Measurements from ENCODE around the gene GLT8D1. TPM values are rescaled to one million over a fixed set of nuclear protein-coding genes. Genes with fewer than 3 reads are reported as not detected.

The GLT8D1 gene
- total RNA-seq, 2 donors from 2014 or later = 68.1 to 71.3 TPM

DNA sequence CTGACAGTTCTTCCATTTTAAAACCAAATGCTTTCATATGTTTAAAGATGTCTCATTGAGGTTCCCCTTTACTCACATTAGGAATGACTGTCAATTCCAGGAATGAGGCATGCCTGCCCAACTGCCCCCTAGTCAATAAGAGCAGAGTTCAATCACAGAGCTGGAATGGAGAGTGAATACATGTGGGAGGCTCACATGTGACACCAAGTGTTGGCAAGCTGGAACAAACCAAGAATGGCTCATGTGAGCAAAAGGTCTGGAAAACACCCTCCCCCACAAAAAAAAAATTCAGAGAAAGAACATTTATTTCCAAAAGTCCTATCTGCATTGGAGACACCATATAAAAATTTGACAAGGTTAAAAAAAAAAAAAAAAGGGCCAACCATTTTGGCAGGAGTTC, 23.6 kb downstream of the GLT8D1 start:
- intact Hi-C loops (cut with DNase I) = loop anchor here (10.0 kb wide), 2 partner anchors 147 to 207 kb away; partner anchors contain the start of genes NT5DC2 and UQCC5
- TF ChIP-seq POLR2AphosphoS5 (IDR thresholded peaks at IDR 0.05) (no peak), POLR2A (IDR thresholded peaks at IDR 0.05) (no peak)
- TF ChIP-seq, protein P1, sequence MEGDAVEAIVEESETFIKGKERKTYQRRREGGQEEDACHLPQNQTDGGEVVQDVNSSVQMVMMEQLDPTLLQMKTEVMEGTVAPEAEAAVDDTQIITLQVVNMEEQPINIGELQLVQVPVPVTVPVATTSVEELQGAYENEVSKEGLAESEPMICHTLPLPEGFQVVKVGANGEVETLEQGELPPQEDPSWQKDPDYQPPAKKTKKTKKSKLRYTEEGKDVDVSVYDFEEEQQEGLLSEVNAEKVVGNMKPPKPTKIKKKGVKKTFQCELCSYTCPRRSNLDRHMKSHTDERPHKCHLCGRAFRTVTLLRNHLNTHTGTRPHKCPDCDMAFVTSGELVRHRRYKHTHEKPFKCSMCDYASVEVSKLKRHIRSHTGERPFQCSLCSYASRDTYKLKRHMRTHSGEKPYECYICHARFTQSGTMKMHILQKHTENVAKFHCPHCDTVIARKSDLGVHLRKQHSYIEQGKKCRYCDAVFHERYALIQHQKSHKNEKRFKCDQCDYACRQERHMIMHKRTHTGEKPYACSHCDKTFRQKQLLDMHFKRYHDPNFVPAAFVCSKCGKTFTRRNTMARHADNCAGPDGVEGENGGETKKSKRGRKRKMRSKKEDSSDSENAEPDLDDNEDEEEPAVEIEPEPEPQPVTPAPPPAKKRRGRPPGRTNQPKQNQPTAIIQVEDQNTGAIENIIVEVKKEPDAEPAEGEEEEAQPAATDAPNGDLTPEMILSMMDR (IDR thresholded peaks at IDR 0.05) = no peak

DNA sequence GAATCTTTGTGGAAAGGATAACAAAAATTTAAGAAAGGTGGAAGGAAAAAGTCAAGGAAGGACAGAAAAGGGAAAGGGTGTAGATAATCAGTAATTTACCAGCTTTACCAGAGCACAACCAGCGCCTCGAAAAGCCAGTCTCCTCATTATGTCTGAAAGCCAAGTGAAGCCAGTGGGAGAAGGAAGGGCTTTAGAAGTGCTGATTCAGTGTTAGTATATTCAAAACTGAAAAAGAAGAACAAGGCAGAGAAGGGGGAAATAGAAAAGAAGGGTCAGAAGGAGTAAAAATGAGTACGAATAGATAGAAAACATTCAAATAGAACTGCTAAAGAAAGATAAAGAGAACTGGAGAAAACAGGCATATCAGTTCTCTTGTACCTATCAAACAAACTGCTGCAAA, 24.0 kb downstream of the GLT8D1 start:
- H3K4me3 ChIP-seq = no peak overlapping the region
- H3K36me3 ChIP-seq = peaks cover 0 to 6% of the 10 kb centered on the region in 2 donors
- TF ChIP-seq POLR2A (IDR thresholded peaks at IDR 0.05) = no peak
- TF ChIP-seq, protein P1 (IDR thresholded peaks at IDR 0.05) = no peak
- no peak for TF ChIP-seq POLR2AphosphoS5 (IDR thresholded peaks at IDR 0.05)
- no peaks in the 10 kb centered on the region for H3K9me3 ChIP-seq
- no peaks in the 10 kb centered on the region for H3K4me1 ChIP-seq (replicated peaks)
- DNase-seq (ENCODE audit: low spot score) = no peak
- WGBS = 89% methylated on average over 3 of the region's 3 CpGs
- intact Hi-C loops (cut with DNase I) = loop anchor here (10.0 kb wide), 2 partner anchors 147 to 207 kb away; partner anchors contain the start of genes NT5DC2 and UQCC5
- H3K27me3 ChIP-seq (replicated peaks; ENCODE audit: insufficient read depth) = no peaks in the 10 kb centered on the region
- H3K27ac ChIP-seq = no peak overlapping the region

More for the DNA sequence above, 23.6 kb downstream of the GLT8D1 start:
- H3K4me3 ChIP-seq = no peak overlapping the region
- H3K27me3 ChIP-seq (replicated peaks; ENCODE audit: insufficient read depth) = no peaks in the 10 kb centered on the region
- no peak overlapping the region for H3K27ac ChIP-seq
- H3K36me3 ChIP-seq = peaks cover 0 to 6% of the 10 kb centered on the region in 2 donors
- no peak for DNase-seq (ENCODE audit: low spot score)
- H3K4me1 ChIP-seq (replicated peaks) = no peaks in the 10 kb centered on the region
- H3K9me3 ChIP-seq = no peaks in the 10 kb centered on the region

DNA sequence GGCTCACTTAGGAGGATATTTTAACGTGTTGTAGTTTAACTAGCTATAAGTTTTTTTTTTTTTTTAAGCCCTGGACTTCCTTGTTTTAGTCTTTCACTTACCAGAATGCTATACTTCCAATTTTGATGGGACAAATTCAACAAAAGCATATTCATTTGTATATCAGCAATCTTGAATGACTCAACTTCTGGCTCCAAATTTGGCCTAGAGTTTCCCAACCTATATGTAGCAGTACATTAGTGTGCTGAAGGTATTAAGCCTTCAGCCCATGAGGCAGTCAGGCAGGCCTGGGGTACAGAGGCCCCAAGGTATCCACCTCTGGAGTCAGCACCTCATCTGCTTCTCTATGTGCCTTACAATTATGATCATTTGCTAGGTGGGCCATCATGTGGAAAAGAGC, 25.8 kb downstream of the GLT8D1 start:
- no peak for DNase-seq (ENCODE audit: low spot score)
- Histone ChIP-seq H3K4me3 (no peak overlapping the region), H3K9me3 (no peaks in the 10 kb centered on the region), H3K27me3 (replicated peaks; ENCODE audit: insufficient read depth) (no peaks in the 10 kb centered on the region), H3K36me3 (peaks cover 2 to 6% of the 10 kb centered on the region in 2 donors), H3K4me1 (replicated peaks) (no peaks in the 10 kb centered on the region), H3K27ac (no peak overlapping the region)
- WGBS = 55% methylated on average over 1 of the region's 1 CpG
- TF ChIP-seq, protein P1 (IDR thresholded peaks at IDR 0.05) = no peak
- no peak for TF ChIP-seq POLR2A (IDR thresholded peaks at IDR 0.05)
- TF ChIP-seq POLR2AphosphoS5 (IDR thresholded peaks at IDR 0.05) = no peak
- intact Hi-C loops (cut with DNase I) = loop anchor here (10.0 kb wide), 2 partner anchors 145 to 205 kb away; partner anchors contain the start of genes NT5DC2 and UQCC5

DNA sequence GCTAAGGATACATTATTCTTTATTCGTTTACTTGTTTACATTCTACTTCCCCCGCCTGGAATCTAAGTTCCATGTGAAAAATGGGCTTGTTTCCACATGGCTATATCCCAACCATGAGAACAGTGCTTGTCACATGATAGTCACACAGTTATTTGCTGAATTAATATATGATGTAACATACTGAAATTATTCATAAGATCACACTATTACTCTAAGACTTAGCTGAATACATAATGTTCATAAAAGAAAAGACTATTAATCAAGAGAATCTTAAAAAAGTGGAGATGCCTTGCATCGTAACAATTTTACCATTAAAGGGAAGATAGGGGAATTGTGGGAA, 26.4 kb downstream of the GLT8D1 start:
- TF ChIP-seq POLR2AphosphoS5 (IDR thresholded peaks at IDR 0.05) (no peak), POLR2A (IDR thresholded peaks at IDR 0.05) (no peak)
- TF ChIP-seq, protein P1 (IDR thresholded peaks at IDR 0.05) = no peak
- no peak for DNase-seq (ENCODE audit: low spot score)
- H3K27ac ChIP-seq = no peak overlapping the region

More for the DNA sequence above, 26.4 kb downstream of the GLT8D1 start:
- intact Hi-C loops (cut with DNase I) = no loop called here
- Histone ChIP-seq H3K9me3 (no peaks in the 10 kb centered on the region), H3K36me3 (peaks cover 2 to 6% of the 10 kb centered on the region in 2 donors), H3K4me1 (replicated peaks) (no peaks in the 10 kb centered on the region), H3K27me3 (replicated peaks; ENCODE audit: insufficient read depth) (no peaks in the 10 kb centered on the region), H3K4me3 (no peak overlapping the region)
- 76% methylated on average over 3 of the region's 3 CpGs for WGBS

Data from prostate gland (tissue), 2 donors.